ENCODE data around the gene DACT2.

DACT2 gene

GRCh38 chr6:168336967-168337366 is 17.4 kb upstream of the DACT2 start:
- no peak overlapping the region for H3K27ac ChIP-seq
- CTCF ChIA-PET = no interaction called here
- TF ChIP-seq, protein P1, sequence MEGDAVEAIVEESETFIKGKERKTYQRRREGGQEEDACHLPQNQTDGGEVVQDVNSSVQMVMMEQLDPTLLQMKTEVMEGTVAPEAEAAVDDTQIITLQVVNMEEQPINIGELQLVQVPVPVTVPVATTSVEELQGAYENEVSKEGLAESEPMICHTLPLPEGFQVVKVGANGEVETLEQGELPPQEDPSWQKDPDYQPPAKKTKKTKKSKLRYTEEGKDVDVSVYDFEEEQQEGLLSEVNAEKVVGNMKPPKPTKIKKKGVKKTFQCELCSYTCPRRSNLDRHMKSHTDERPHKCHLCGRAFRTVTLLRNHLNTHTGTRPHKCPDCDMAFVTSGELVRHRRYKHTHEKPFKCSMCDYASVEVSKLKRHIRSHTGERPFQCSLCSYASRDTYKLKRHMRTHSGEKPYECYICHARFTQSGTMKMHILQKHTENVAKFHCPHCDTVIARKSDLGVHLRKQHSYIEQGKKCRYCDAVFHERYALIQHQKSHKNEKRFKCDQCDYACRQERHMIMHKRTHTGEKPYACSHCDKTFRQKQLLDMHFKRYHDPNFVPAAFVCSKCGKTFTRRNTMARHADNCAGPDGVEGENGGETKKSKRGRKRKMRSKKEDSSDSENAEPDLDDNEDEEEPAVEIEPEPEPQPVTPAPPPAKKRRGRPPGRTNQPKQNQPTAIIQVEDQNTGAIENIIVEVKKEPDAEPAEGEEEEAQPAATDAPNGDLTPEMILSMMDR (conservative IDR thresholded peaks at IDR 0.05; ENCODE audit: low read depth) = no peak
- DNase-seq (ENCODE audit: low spot score) = no peak
- POLR2A ChIA-PET (ENCODE audit: low non-redundant PET) = no interaction called here

DNA sequence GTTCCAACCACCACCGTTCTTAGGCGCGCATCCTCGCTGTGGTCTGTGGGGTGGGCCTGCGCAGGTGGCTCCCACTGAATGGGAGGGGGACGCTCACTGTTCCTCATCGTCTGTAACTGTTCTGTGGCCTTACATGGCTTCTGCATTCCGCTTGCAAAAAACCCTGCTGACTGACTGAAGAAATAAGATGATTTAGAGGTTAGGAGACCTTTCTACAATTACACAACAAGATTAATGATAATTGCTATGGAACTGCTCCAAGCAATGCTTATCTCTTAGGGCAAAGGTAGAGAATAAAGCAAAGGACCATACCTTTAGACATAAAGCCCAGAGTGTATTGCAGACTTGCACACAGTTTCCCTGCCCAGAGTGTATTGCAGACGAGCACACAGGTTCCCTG is 14.4 kb upstream of the DACT2 start:
- CTCF ChIA-PET = interaction anchor here (0.6 kb wide), 1 partner anchor 172 kb away, joined by 3 read pairs; no protein-coding TSS in a partner anchor
- DNase-seq (ENCODE audit: low spot score) = no peak
- TF ChIP-seq, protein P1 (conservative IDR thresholded peaks at IDR 0.05; ENCODE audit: low read depth) = no peak
- POLR2A ChIA-PET (ENCODE audit: low non-redundant PET) = no interaction called here
- H3K27ac ChIP-seq = no peak overlapping the region

DNA sequence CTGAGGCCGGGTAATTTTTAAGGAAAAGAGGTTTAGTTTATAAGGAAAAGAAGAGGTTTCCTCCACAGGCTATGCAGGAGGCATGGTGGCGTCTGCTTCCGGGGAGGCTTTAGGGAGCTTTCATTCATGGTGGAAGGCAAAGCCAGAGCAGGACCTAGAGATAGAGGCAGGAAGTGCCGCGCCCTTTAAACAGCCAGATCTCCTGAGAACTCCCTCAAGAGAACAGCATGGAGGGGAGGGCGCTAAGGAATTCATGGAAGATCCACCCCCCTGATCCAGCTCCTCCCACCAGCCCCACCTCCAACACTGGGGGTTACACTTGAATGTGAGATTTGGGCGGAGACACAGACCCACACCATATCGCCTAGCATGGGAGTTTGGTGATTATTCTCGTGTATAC is 13.9 kb upstream of the DACT2 start:
- no peak for DNase-seq (ENCODE audit: low spot score)
- TF ChIP-seq, protein P1 (conservative IDR thresholded peaks at IDR 0.05; ENCODE audit: low read depth) = no peak
- ChIA-PET POLR2A (ENCODE audit: low non-redundant PET) (no interaction called here), CTCF (interaction anchor here (0.6 kb wide), 1 partner anchor 171 kb away, joined by 3 read pairs; no protein-coding TSS in a partner anchor)
- no peak overlapping the region for H3K27ac ChIP-seq

DNA sequence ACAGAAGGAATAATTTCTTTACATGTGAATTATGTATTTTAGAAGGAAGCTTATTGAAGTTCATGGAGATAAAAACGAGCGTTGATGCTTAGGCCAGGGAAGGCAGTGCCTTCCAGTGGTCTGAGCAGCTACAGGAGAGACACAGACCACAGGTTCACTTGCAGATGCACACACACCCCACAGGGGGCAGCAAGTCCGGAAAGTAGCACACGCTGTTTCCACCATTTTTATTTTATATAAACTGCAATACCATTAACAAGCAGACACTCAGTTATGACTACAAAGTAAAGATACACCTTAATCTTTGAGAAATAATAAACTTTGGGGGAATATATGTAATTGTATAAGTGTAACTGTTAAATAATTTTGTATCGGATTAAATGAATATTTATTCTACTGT is 13.5 kb upstream of the DACT2 start:
- H3K27ac ChIP-seq = no peak overlapping the region
- ChIA-PET CTCF (no interaction called here), POLR2A (ENCODE audit: low non-redundant PET) (no interaction called here)
- TF ChIP-seq, protein P1 (conservative IDR thresholded peaks at IDR 0.05; ENCODE audit: low read depth) = no peak
- DNase-seq (ENCODE audit: low spot score) = no peak

DNA sequence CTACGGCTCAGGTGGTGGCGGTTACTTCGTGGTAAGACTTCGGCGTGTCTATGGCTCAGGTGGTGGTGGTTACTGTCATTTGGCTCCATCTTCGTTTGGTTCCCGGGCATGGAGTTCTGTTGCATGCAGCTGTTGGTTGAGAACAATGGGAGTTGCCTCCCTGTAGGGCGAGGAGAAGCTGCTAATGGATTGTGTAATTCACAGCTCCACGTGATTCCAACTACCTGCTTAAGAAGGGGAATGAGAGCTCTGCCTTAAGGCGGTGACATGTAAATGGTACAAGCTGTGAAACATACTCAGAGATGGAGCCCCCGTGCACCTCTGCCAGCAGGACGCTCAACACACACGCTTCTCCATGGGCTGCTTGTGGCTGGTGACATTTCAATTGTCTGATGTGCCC is 12.4 kb upstream of the DACT2 start:
- ChIA-PET CTCF (no interaction called here), POLR2A (ENCODE audit: low non-redundant PET) (no interaction called here)
- TF ChIP-seq, protein P1 (conservative IDR thresholded peaks at IDR 0.05; ENCODE audit: low read depth) = no peak
- H3K27ac ChIP-seq = no peak overlapping the region
- no peak for DNase-seq (ENCODE audit: low spot score)

DNA sequence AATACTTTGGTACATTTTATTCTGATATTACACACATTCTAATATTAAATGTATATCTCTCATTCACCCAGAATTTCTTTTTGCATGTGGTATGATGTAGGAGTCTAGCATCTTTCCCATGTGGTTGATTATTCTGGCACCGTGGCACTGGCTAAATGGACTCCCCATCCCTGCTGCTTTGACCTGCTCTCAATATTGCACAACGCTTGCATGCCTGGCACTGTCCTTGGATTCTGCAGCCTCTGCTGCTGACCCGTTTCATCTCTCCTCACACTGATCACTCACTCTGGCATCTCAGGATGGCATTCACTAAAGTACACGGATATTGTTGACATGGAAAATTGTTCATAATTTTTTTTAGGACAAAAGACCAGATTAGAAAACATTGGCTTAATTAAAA is 11.5 kb upstream of the DACT2 start:
- TF ChIP-seq, protein P1 (conservative IDR thresholded peaks at IDR 0.05; ENCODE audit: low read depth) = no peak
- ChIA-PET CTCF (no interaction called here), POLR2A (ENCODE audit: low non-redundant PET) (no interaction called here)
- H3K27ac ChIP-seq = no peak overlapping the region
- no peak for DNase-seq (ENCODE audit: low spot score)

- H3K27ac ChIP-seq = no peak overlapping the region
- POLR2A ChIA-PET (ENCODE audit: low non-redundant PET) = no interaction called here
- TF ChIP-seq, protein P1 (conservative IDR thresholded peaks at IDR 0.05; ENCODE audit: low read depth) = no peak
- DNase-seq (ENCODE audit: low spot score) = no peak
- CTCF ChIA-PET = no interaction called here
Measured at GRCh38 chr6:168330403-168330802, 10.8 kb upstream of the DACT2 start.
